HepG2 (cell line): ENCODE measurements around the gene PTPA. TPM values are rescaled to one million over a fixed set of nuclear protein-coding genes. Genes with fewer than 3 reads are reported as not detected.

Experiments
- CENPX ChIP-seq: sonication (generic); formaldehyde crosslinking; IDR thresholded peaks from 2 replicates; pipeline ENCODE4 v1.9.0; 2021; ENCODE audit warnings: mild to moderate bottlenecking, missing genetic modification reagents, moderate library complexity
- CHD2 ChIP-seq: IDR thresholded peaks from 2 replicates; pipeline ENCODE4 v1.6.1; 2011; ENCODE audit warnings: low read depth, low read length, improper control_type of control experiment
- EP300 ChIP-seq, 3 experiments: sonication (generic) in 1 of 3; formaldehyde crosslinking in 1 of 3; IDR thresholded peaks; 2 replicates each; pipeline versions ENCODE4 v1.5.1 to v1.6.1; 2011 to 2020; ENCODE audit warnings: low read depth in 2 of 3, low read length in 2 of 3, borderline replicate concordance in 1 of 3, improper control_type of control experiment in 1 of 3, mild to moderate bottlenecking in 1 of 3, missing genetic modification reagents in 1 of 3, moderate library complexity in 1 of 3
- FOSL2 ChIP-seq: sonication (generic); formaldehyde crosslinking; IDR thresholded peaks from 2 replicates; pipeline ENCODE4 v1.4.0; 2020; ENCODE audit warnings: missing genetic modification reagents
- FOXP4 ChIP-seq: sonication (generic); formaldehyde crosslinking; IDR thresholded peaks from 2 replicates; pipeline ENCODE4 v1.4.0; 2020; ENCODE audit warnings: missing genetic modification reagents
- HCFC1 ChIP-seq: fragments of 150-350 bp; IDR thresholded peaks from 2 replicates; pipeline ENCODE4 v1.6.1; 2014; ENCODE audit warnings: low read depth, low read length
- IRF2 ChIP-seq: IDR thresholded peaks from 2 replicates; pipeline ENCODE4 v1.6.1; 2018; ENCODE audit warnings: missing genetic modification reagents, missing compliant biosample characterization
- KLF11 ChIP-seq: IDR thresholded peaks from 2 replicates; pipeline ENCODE4 v1.6.1; 2016; ENCODE audit warnings: missing compliant biosample characterization
- MTF1 ChIP-seq: sonication (generic); formaldehyde crosslinking; IDR thresholded peaks from 2 replicates; pipeline ENCODE4 v1.5.0; 2020; ENCODE audit warnings: missing genetic modification reagents
- PITX1 ChIP-seq: sonication (generic); formaldehyde crosslinking; IDR thresholded peaks from 2 replicates; pipeline ENCODE4 v1.5.1; 2020; ENCODE audit warnings: mild to moderate bottlenecking, missing genetic modification reagents
- POLR2AphosphoS5 ChIP-seq: IDR thresholded peaks from 2 replicates; pipeline ENCODE4 v1.6.1; 2012; ENCODE audit warnings: low read depth, low read length
- PRPF4 ChIP-seq: fragments of 200-400 bp; formaldehyde crosslinking; IDR thresholded peaks from 2 replicates; pipeline ENCODE4 v1.6.1; 2016; ENCODE audit warnings: low read length, low read depth; ENCODE audit not compliant: poor library complexity, severe bottlenecking
- REL ChIP-seq: sonication (generic); formaldehyde crosslinking; conservative IDR thresholded peaks from 2 replicates; pipeline ENCODE4 v1.8.0; 2022; ENCODE audit warnings: mild to moderate bottlenecking, missing genetic modification reagents, moderate library complexity
- SOX13 ChIP-seq, 3 experiments: fragments of 450-650 bp in 1 of 3; sonication (generic) in 1 of 3; formaldehyde crosslinking in 1 of 3; IDR thresholded peaks in 2 of 3; conservative IDR thresholded peaks in 1 of 3; 2 replicates each; pipeline versions ENCODE4 v1.5.0 to v1.6.1; 2016 to 2020; ENCODE audit warnings: antibody characterized with exemption in 1 of 3, mild to moderate bottlenecking in 1 of 3, missing compliant biosample characterization in 1 of 3, missing genetic modification reagents in 1 of 3, moderate library complexity in 1 of 3
- SP5 ChIP-seq: IDR thresholded peaks from 2 replicates; pipeline ENCODE4 v1.6.1; 2016; ENCODE audit warnings: low read depth, borderline replicate concordance
- SYNCRIP ChIP-seq: fragments of 200-400 bp; formaldehyde crosslinking; IDR thresholded peaks from 2 replicates; pipeline ENCODE4 v1.6.1; 2018; ENCODE audit warnings: mild to moderate bottlenecking, low read depth, low read length; ENCODE audit not compliant: insufficient read depth
- ZBTB44 ChIP-seq: sonication (generic); formaldehyde crosslinking; IDR thresholded peaks from 2 replicates; pipeline ENCODE4 v1.4.0; 2020; ENCODE audit warnings: missing genetic modification reagents
- ZNF20 ChIP-seq: sonication (generic); formaldehyde crosslinking; IDR thresholded peaks from 2 replicates; pipeline ENCODE4 v1.4.0; 2020; ENCODE audit warnings: mild to moderate bottlenecking, moderate library complexity, missing genetic modification reagents
- ZNF24 ChIP-seq: fragments of 450-650 bp; IDR thresholded peaks from 2 replicates; pipeline ENCODE4 v1.6.1; 2017; ENCODE audit warnings: antibody characterized with exemption, mild to moderate bottlenecking
- ZSCAN25 ChIP-seq: sonication (generic); formaldehyde crosslinking; IDR thresholded peaks from 2 replicates; pipeline ENCODE4 v1.8.0; 2022; ENCODE audit warnings: mild to moderate bottlenecking, missing genetic modification reagents
- polyA plus RNA-seq, 8 experiments: library from polyadenylated mRNA; depleted of rRNA in 3 of 8; stranded (reverse) in 7 of 8; unstranded in 1 of 8; fragments of >200 nt; fragmentation: Illumina TruSeq in 4 of 8; extraction: Trizol in 4 of 8; gene quantifications; 2 replicates each; pipeline versions ENCODE4 v1.2.1 to v1.2.3, GENCODE V29; 2011 to 2016; ENCODE audit warnings: low read depth in 4 of 8, missing spikeins in 1 of 8, mixed read lengths in 1 of 8; ENCODE audit not compliant: insufficient read depth in 1 of 8
- total RNA-seq, 5 experiments: library from RNA; depleted of rRNA; stranded (reverse); fragments of >200 nt; fragmentation: Illumina TruSeq; extraction: Trizol; gene quantifications; 2 replicates each; pipeline ENCODE4 v1.2.3, GENCODE V29; 2016; ENCODE audit warnings: low read depth in 1 of 5
- TF ChIP-seq, protein P1 (sequence below): sonication (generic); formaldehyde crosslinking; IDR thresholded peaks from 2 replicates; pipeline ENCODE4 v1.4.0; 2020; ENCODE audit warnings: missing genetic modification reagents
- TF ChIP-seq, protein P2 (sequence below): sonication (generic); formaldehyde crosslinking; IDR thresholded peaks from 2 replicates; pipeline ENCODE4 v1.4.0; 2020; ENCODE audit warnings: missing genetic modification reagents

PTPA gene
- total and polyA plus RNA-seq, 2 of the 13 experiments (the other 11 are each of a cell fraction or from before 2014, with no cell fraction given), result 79.3 to 105 TPM

DNA sequence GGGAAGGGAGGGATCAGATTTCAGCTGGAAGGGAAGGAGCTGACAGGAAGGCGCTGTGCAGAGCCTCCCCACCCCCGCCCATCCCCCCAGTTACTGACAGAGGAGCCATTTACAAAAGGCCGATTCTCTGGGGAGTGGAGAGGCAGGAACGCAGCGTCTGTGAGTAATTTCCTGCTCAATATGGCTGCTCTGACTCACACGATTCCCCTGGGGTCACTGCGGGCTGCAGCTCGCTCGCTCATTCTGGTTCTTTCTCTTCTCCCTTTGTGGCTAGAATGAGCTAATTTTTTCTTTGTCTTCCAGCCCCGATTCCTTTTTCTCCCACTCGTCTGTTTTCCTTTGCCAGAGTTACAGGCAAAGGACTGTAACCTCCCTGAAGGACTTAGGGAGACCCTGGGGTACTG is 28.8 kb downstream of the PTPA start (continued):
- TF ChIP-seq, protein P1, sequence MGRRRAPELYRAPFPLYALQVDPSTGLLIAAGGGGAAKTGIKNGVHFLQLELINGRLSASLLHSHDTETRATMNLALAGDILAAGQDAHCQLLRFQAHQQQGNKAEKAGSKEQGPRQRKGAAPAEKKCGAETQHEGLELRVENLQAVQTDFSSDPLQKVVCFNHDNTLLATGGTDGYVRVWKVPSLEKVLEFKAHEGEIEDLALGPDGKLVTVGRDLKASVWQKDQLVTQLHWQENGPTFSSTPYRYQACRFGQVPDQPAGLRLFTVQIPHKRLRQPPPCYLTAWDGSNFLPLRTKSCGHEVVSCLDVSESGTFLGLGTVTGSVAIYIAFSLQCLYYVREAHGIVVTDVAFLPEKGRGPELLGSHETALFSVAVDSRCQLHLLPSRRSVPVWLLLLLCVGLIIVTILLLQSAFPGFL (CRISPR knock-in tag), result no peak
- TF ChIP-seq IRF2 (CRISPR knock-in tag), result peak; percentile 21; the same call in 1 of the 2 replicates
- TF ChIP-seq ZNF24, result 0 out of 2 replicates have a peak, but pooled peaks have one; percentile 20
- TF ChIP-seq, protein P2, sequence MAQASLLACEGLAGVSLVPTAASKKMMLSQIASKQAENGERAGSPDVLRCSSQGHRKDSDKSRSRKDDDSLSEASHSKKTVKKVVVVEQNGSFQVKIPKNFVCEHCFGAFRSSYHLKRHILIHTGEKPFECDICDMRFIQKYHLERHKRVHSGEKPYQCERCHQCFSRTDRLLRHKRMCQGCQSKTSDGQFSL (CRISPR knock-in tag), result 0 out of 2 replicates have a peak, but pooled peaks have one; percentile 45
- TF ChIP-seq POLR2AphosphoS5, result peak; percentile 80
- 0 out of 2 replicates have a peak, but pooled peaks have one; percentile 8 for TF ChIP-seq PITX1 (CRISPR knock-in tag)
- TF ChIP-seq SP5 (CRISPR knock-in tag), result peak; percentile 10; the same call in 1 of the 2 replicates
- no peak for TF ChIP-seq HCFC1
- TF ChIP-seq SYNCRIP, result no peak
- peak; percentile 89 for TF ChIP-seq FOSL2
- TF ChIP-seq ZBTB44 (CRISPR knock-in tag), result no peak
- no peak for TF ChIP-seq ZNF20
- TF ChIP-seq MTF1, result peak; percentile 67; the same call in 1 of the 2 replicates
- no peak for TF ChIP-seq KLF11
- no peak for TF ChIP-seq CENPX (CRISPR knock-in tag)
- TF ChIP-seq REL (CRISPR knock-in tag), result no peak
- peak; percentile 37; the same call in 1 of the 2 replicates for TF ChIP-seq CHD2
- peak; percentile 49 for TF ChIP-seq FOXP4 (CRISPR knock-in tag)
- peak in 1 of 2 experiments; percentile 63; a peak in 2 of 4 replicates for TF ChIP-seq EP300 (IDR thresholded peaks at IDR 0.05; ENCODE audit: low read depth in 2 of 2, low read length in 2 of 2)
- TF ChIP-seq EP300 (CRISPR knock-in tag; IDR thresholded peaks at IDR 0.05; ENCODE audit: borderline replicate concordance), result no peak
- peak; percentile 92 for TF ChIP-seq PRPF4
- TF ChIP-seq SOX13 (IDR thresholded peaks at IDR 0.05), result no peak
- peak in 1 of 2 experiments; percentile 36; a peak in 2 of 4 replicates for TF ChIP-seq SOX13 (CRISPR knock-in tag; conservative IDR thresholded peaks at IDR 0.05 in 1 of 2, IDR thresholded peaks at IDR 0.05 in 1 of 2)
- no peak for TF ChIP-seq ZSCAN25 (CRISPR knock-in tag)
